Measurements from ENCODE around the gene OTOA.
"Not testable (repeated sequence)": the region's sequence is repeated elsewhere in the genome, so short reads cannot be mapped to it uniquely, and the experiment has no call there.

Gene OTOA

GRCh38 chr16:21647562-21648164 lies 16.1 kb upstream of the OTOA start:
- peaks cover 18% of the 10 kb centered on the region; the same call in 1 of the 2 replicates for H3K36me3 ChIP-seq (ENCODE audit: insufficient read depth, low read length)
- H3K79me2 ChIP-seq (ENCODE audit: insufficient read depth, low read length): peaks cover 53% of the 10 kb centered on the region
- ATAC-seq (ENCODE audit: insufficient read depth, low read depth) (no peak), DNase-seq (no peak)
- no peaks in the 10 kb centered on the region for H4K20me1 ChIP-seq (ENCODE audit: insufficient read depth, low read length)
- H2AFZ ChIP-seq (ENCODE audit: low read depth, low read length): no peak overlapping the region
- H3K9ac ChIP-seq (ENCODE audit: low read depth, low read length): no peak overlapping the region
- no peaks in the 10 kb centered on the region for H3K9me3 ChIP-seq (ENCODE audit: insufficient read depth, low read length, severe bottlenecking)
- H3K27me3 ChIP-seq (ENCODE audit: insufficient read depth, low read length, poor library complexity): no peaks in the 10 kb centered on the region
- no peak overlapping the region for H3K4me3 ChIP-seq (ENCODE audit: low read depth in 1 of 2, low read length in 2 of 2)
- 0 out of 2 replicates have a peak overlapping the region, but pooled peaks have one; percentile 67 for H3K4me2 ChIP-seq (ENCODE audit: insufficient read depth, low read length)
- no peak for TF ChIP-seq EZH2 (IDR thresholded peaks at IDR 0.05; ENCODE audit: borderline replicate concordance, low read depth, low read length, severe bottlenecking)
- TF ChIP-seq, protein P1, sequence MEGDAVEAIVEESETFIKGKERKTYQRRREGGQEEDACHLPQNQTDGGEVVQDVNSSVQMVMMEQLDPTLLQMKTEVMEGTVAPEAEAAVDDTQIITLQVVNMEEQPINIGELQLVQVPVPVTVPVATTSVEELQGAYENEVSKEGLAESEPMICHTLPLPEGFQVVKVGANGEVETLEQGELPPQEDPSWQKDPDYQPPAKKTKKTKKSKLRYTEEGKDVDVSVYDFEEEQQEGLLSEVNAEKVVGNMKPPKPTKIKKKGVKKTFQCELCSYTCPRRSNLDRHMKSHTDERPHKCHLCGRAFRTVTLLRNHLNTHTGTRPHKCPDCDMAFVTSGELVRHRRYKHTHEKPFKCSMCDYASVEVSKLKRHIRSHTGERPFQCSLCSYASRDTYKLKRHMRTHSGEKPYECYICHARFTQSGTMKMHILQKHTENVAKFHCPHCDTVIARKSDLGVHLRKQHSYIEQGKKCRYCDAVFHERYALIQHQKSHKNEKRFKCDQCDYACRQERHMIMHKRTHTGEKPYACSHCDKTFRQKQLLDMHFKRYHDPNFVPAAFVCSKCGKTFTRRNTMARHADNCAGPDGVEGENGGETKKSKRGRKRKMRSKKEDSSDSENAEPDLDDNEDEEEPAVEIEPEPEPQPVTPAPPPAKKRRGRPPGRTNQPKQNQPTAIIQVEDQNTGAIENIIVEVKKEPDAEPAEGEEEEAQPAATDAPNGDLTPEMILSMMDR (IDR thresholded peaks at IDR 0.05; ENCODE audit: borderline replicate concordance, extremely low read depth, low read length, poor library complexity, severe bottlenecking): no peak
- peaks cover 41% of the 10 kb centered on the region for H3K4me1 ChIP-seq (ENCODE audit: insufficient read depth, low read length)
- H3K27ac ChIP-seq (ENCODE audit: low read length): peak overlapping the region; percentile 94

DNA sequence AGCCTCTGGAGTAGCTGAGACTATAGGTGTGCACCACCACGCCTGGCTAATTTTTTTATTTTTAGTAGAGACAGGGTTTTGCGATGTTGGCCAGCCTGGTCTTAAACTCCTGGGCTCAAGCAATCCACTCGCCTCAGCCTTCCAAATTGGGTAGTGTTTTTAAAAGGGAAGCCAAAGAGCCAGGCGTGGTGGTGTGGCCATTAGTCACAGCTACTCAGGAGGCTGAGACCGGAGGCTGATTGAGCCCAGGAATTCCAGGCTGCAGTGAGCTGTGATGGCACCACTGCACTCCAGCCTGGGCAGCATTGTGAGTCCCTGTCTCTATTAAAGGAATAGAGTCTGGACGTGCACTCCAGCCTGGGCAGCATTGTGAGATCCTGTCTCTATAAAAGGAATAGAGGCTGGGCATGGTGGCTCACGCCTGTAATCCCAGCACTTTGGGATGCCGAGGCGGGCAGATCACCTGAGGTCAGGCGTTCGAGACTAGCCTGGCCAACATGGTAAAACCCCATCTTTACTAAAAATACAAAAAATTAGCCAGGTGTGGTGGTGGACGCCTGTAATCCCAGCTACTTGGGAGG lies 13.9 kb upstream of the OTOA start:
- not testable (repeated sequence) for H3K4me3 ChIP-seq (ENCODE audit: low read depth in 1 of 2, low read length in 2 of 2); H4K20me1 ChIP-seq (ENCODE audit: insufficient read depth, low read length); H3K27ac ChIP-seq (ENCODE audit: low read length); H3K9me3 ChIP-seq (ENCODE audit: insufficient read depth, low read length, severe bottlenecking); H3K4me2 ChIP-seq (ENCODE audit: insufficient read depth, low read length); H3K27me3 ChIP-seq (ENCODE audit: insufficient read depth, low read length, poor library complexity); H2AFZ ChIP-seq (ENCODE audit: low read depth, low read length); ATAC-seq (ENCODE audit: insufficient read depth, low read depth); H3K9ac ChIP-seq (ENCODE audit: low read depth, low read length); DNase-seq
- peaks cover 28% of the 10 kb centered on the region for H3K4me1 ChIP-seq (ENCODE audit: insufficient read depth, low read length)
- peaks cover 32% of the 10 kb centered on the region for H3K36me3 ChIP-seq (ENCODE audit: insufficient read depth, low read length)
- H3K79me2 ChIP-seq (ENCODE audit: insufficient read depth, low read length): peaks cover 43% of the 10 kb centered on the region

GRCh38 chr16:21650521-21650920 lies 13.2 kb upstream of the OTOA start:
- TF ChIP-seq, protein P1 (IDR thresholded peaks at IDR 0.05; ENCODE audit: borderline replicate concordance, extremely low read depth, low read length, poor library complexity, severe bottlenecking): no peak
- TF ChIP-seq EZH2 (IDR thresholded peaks at IDR 0.05; ENCODE audit: borderline replicate concordance, low read depth, low read length, severe bottlenecking): no peak
- Histone ChIP-seq H3K79me2 (ENCODE audit: insufficient read depth, low read length) (peaks cover 42% of the 10 kb centered on the region), H2AFZ (ENCODE audit: low read depth, low read length) (no peak overlapping the region), H4K20me1 (ENCODE audit: insufficient read depth, low read length) (no peaks in the 10 kb centered on the region), H3K27ac (ENCODE audit: low read length) (no peak overlapping the region), H3K4me1 (ENCODE audit: insufficient read depth, low read length) (peaks cover 24% of the 10 kb centered on the region), H3K4me3 (ENCODE audit: low read depth in 1 of 2, low read length in 2 of 2) (no peak overlapping the region), H3K9ac (ENCODE audit: low read depth, low read length) (no peak overlapping the region), H3K36me3 (ENCODE audit: insufficient read depth, low read length) (peaks cover 38% of the 10 kb centered on the region), H3K9me3 (ENCODE audit: insufficient read depth, low read length, severe bottlenecking) (no peaks in the 10 kb centered on the region), H3K27me3 (ENCODE audit: insufficient read depth, low read length, poor library complexity) (no peaks in the 10 kb centered on the region), H3K4me2 (ENCODE audit: insufficient read depth, low read length) (no peak overlapping the region)
- no peak for ATAC-seq (ENCODE audit: insufficient read depth, low read depth)
- no peak for DNase-seq

DNA sequence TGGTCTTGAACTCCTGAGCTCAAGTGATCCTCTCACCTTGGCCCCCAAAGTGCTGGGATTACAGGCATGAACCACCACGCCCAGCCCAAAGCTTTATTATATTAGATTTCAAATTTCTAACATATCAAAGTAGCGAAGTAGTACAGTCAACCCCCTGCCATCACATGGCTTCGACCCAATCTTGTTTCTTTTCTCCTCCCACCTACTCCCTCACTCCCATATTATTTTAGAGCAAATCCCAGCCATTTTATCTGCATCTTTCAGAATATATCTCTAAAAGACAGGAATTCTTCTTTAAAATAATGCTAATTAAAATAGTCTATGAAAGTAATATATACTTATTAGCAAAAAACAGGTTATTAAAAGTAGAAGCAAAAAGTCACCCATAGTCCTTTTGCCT lies 12.3 kb upstream of the OTOA start:
- DNase-seq (no peak), ATAC-seq (ENCODE audit: insufficient read depth, low read depth) (no peak)
- no peaks in the 10 kb centered on the region for H3K27me3 ChIP-seq (ENCODE audit: insufficient read depth, low read length, poor library complexity)
- H3K9me3 ChIP-seq (ENCODE audit: insufficient read depth, low read length, severe bottlenecking): no peaks in the 10 kb centered on the region
- no peak overlapping the region for H3K4me3 ChIP-seq (ENCODE audit: low read depth in 1 of 2, low read length in 2 of 2)
- no peak overlapping the region for H3K27ac ChIP-seq (ENCODE audit: low read length)
- no peak overlapping the region for H3K4me2 ChIP-seq (ENCODE audit: insufficient read depth, low read length)
- H2AFZ ChIP-seq (ENCODE audit: low read depth, low read length): no peak overlapping the region
- H3K79me2 ChIP-seq (ENCODE audit: insufficient read depth, low read length): peaks cover 33% of the 10 kb centered on the region
- H3K4me1 ChIP-seq (ENCODE audit: insufficient read depth, low read length): peaks cover 14% of the 10 kb centered on the region
- H3K36me3 ChIP-seq (ENCODE audit: insufficient read depth, low read length): peaks cover 44% of the 10 kb centered on the region
- H3K9ac ChIP-seq (ENCODE audit: low read depth, low read length): no peak overlapping the region
- no peak for TF ChIP-seq EZH2 (IDR thresholded peaks at IDR 0.05; ENCODE audit: borderline replicate concordance, low read depth, low read length, severe bottlenecking)
- TF ChIP-seq, protein P1 (IDR thresholded peaks at IDR 0.05; ENCODE audit: borderline replicate concordance, extremely low read depth, low read length, poor library complexity, severe bottlenecking): no peak
- H4K20me1 ChIP-seq (ENCODE audit: insufficient read depth, low read length): no peaks in the 10 kb centered on the region
